Smooth muscle cell (in vitro differentiated cells): Measurements from ENCODE around the gene AGAP3. TPM values are rescaled to one million over a fixed set of nuclear protein-coding genes. Genes with fewer than 3 reads are reported as not detected.

ENCODE experiments used
- DNase-seq: peaks from one replicate; lab custom pipeline; 2025; ENCODE audit not compliant: unreplicated experiment; lab: John Stamatoyannopoulos, UW
- H2AFZ ChIP-seq: fragments of 200-600 bp; sonication (generic); 2 replicates; pipeline ENCODE4 v1.6.0; 2016; ENCODE audit warnings: antibody characterized with exemption, low read depth, mild to moderate bottlenecking
- H3F3A ChIP-seq: fragments of 200-600 bp; sonication (generic); 2 replicates; pipeline ENCODE4 v1.6.0; 2017; ENCODE audit warnings: antibody characterized with exemption, low read depth
- H3K27ac ChIP-seq: fragments of 200-600 bp; sonication (generic); 2 replicates; pipeline ENCODE4 v1.5.1; 2016; ENCODE audit warnings: low read depth, mild to moderate bottlenecking
- H3K27me3 ChIP-seq: fragments of 200-600 bp; sonication (generic); 2 replicates; pipeline ENCODE4 v1.6.1; 2016; ENCODE audit warnings: low read depth, mild to moderate bottlenecking
- H3K36me3 ChIP-seq: fragments of 200-600 bp; sonication (generic); 2 replicates; pipeline ENCODE4 v1.5.1; 2016; ENCODE audit warnings: low read depth
- H3K4me1 ChIP-seq: fragments of 200-600 bp; sonication (generic); 2 replicates; pipeline ENCODE4 v1.5.1; 2016; ENCODE audit warnings: low read depth
- H3K4me2 ChIP-seq: fragments of 200-600 bp; sonication (generic); 2 replicates; pipeline ENCODE4 v1.6.0; 2016; ENCODE audit warnings: mild to moderate bottlenecking
- H3K4me3 ChIP-seq: fragments of 200-600 bp; sonication (generic); 2 replicates; pipeline ENCODE4 v1.5.1; 2016; ENCODE audit warnings: mild to moderate bottlenecking
- H3K79me2 ChIP-seq: fragments of 200-600 bp; sonication (generic); 2 replicates; pipeline ENCODE4 v1.6.0; 2016; ENCODE audit warnings: low read depth, mild to moderate bottlenecking
- H3K9ac ChIP-seq: fragments of 200-600 bp; sonication (generic); 2 replicates; pipeline ENCODE4 v1.6.0; 2016; ENCODE audit warnings: low read depth
- H3K9me3 ChIP-seq: fragments of 200-600 bp; sonication (generic); replicated peaks from 2 replicates; pipeline ENCODE4 v1.5.1; 2016; ENCODE audit warnings: low read depth
- H4K20me1 ChIP-seq: fragments of 200-600 bp; sonication (generic); 2 replicates; pipeline ENCODE4 v1.6.0; 2016; ENCODE audit warnings: low read depth
- WGBS: methylation state at CpG from one replicate; pipeline ENCODE4 v1.1.7; 2016; ENCODE audit warnings: low lambda C conversion rate; 5-methylcytosine and 5-hydroxymethylcytosine counted together
- polyA plus RNA-seq: library from polyadenylated mRNA; unstranded; fragments of >200 nt; fragmentation: Nextera tagmentation; extraction: Ambion mirVana; gene quantifications from 2 replicates; pipeline ENCODE4 v1.2.1, GENCODE V29; 2016
- total RNA-seq: library from RNA; depleted of rRNA; stranded (reverse); fragments of >200 nt; gene quantifications from 2 replicates; pipeline ENCODE4 v1.2.3, GENCODE V29; 2014
- TF ChIP-seq, protein P1 (sequence below): fragments of 200-600 bp; sonication (generic); IDR thresholded peaks from 2 replicates; pipeline ENCODE4 v1.5.1; 2017; ENCODE audit warnings: borderline replicate concordance, mild to moderate bottlenecking, antibody characterized with exemption; ENCODE audit not compliant: insufficient read depth, poor library complexity, severe bottlenecking

AGAP3 gene
- total and polyA plus RNA-seq, 2 experiments from 2014 or later: 29.8 to 51.4 TPM

DNA sequence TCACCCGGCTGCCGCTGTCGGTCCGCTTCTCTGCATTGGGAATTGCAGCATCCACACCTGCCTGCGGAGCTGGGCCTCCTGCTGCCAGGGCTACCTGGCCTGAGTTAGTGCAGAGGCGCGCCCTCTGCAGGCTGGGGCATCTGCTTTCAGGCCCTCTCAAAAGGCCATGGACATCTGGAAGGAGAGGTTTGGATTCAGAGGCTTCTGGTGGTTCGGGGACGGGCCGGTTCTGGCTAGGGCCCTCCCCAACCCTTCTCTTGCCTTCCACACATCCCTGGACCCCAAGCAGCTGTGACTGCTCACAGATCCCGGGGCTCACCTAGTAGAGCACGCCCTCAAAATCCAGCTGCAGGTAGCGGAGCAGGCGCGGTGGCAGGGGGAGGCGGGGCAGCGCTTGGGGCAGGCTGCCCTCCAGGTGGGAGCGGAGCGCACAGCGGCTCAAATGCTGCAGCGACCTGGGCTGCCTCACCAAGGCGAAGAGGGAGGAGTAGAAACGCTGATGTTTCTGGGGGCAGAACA lies 89.6 kb downstream of the AGAP3 start:
- TF ChIP-seq, protein P1, sequence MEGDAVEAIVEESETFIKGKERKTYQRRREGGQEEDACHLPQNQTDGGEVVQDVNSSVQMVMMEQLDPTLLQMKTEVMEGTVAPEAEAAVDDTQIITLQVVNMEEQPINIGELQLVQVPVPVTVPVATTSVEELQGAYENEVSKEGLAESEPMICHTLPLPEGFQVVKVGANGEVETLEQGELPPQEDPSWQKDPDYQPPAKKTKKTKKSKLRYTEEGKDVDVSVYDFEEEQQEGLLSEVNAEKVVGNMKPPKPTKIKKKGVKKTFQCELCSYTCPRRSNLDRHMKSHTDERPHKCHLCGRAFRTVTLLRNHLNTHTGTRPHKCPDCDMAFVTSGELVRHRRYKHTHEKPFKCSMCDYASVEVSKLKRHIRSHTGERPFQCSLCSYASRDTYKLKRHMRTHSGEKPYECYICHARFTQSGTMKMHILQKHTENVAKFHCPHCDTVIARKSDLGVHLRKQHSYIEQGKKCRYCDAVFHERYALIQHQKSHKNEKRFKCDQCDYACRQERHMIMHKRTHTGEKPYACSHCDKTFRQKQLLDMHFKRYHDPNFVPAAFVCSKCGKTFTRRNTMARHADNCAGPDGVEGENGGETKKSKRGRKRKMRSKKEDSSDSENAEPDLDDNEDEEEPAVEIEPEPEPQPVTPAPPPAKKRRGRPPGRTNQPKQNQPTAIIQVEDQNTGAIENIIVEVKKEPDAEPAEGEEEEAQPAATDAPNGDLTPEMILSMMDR: no peak
- Histone ChIP-seq H3K4me3 (no peak overlapping the region), H3K9me3 (no peaks in the 10 kb centered on the region), H3K27me3 (peaks cover 45% of the 10 kb centered on the region), H3K79me2 (no peaks in the 10 kb centered on the region), H3F3A (no peaks in the 10 kb centered on the region), H3K4me1 (no peaks in the 10 kb centered on the region), H3K27ac (no peak overlapping the region), H2AFZ (no peak overlapping the region), H3K4me2 (no peak overlapping the region), H3K9ac (no peak overlapping the region), H4K20me1 (no peaks in the 10 kb centered on the region), H3K36me3 (no peaks in the 10 kb centered on the region)
- no peak for DNase-seq
- 67% methylated on average over 23 of the region's 23 CpGs for WGBS

DNA sequence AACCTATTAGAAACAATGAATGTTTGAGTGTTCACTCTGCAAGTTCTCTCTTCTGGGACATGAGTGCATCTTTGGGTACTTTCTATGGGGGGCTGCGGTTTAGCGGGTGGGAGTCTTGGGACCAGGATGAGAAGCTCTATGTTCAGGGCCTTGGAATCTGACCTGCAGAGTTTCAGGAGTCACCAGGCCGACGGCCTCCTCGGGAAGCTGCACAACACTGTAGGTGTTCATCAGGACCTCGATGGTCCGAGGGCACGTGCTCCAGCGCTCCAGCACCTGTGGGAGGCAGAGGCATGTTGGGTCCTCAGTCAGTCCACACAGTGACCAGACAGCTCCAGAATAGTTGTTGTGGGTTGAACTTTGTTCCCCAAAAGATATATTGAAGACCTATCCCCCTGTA lies 90.1 kb downstream of the AGAP3 start:
- no peaks in the 10 kb centered on the region for H3K36me3 ChIP-seq
- no peak overlapping the region for H3K4me2 ChIP-seq
- no peaks in the 10 kb centered on the region for H3K4me1 ChIP-seq
- no peaks in the 10 kb centered on the region for H3K79me2 ChIP-seq
- H3K9ac ChIP-seq: no peak overlapping the region
- peaks cover 41% of the 10 kb centered on the region for H3K27me3 ChIP-seq
- TF ChIP-seq, protein P1: no peak
- H4K20me1 ChIP-seq: no peaks in the 10 kb centered on the region
- H3F3A ChIP-seq: no peaks in the 10 kb centered on the region
- H3K27ac ChIP-seq: no peak overlapping the region
- no peak overlapping the region for H3K4me3 ChIP-seq
- 93% methylated on average over 9 of the region's 9 CpGs for WGBS
- no peaks in the 10 kb centered on the region for H3K9me3 ChIP-seq
- H2AFZ ChIP-seq: no peak overlapping the region
- no peak for DNase-seq

DNA sequence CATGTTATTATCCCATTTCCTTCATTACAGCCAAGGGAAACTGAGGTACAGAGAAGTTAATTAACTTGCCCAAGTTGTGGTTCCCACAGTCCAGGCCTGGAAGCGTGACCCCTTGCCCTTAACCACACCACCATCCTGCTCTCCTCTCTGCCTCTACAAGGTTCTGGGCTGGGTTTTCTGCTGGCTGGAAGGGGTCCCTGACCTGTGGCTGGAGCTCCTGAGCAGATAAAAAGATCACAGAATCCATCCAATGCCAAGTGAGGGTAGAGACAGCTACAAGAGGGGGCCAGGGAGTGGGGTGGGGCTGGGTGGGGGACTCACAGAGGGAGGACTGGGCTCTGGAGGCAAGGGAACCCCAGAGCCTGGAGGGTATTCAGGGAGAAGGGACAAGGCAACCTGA lies 91.0 kb downstream of the AGAP3 start:
- H3K4me2 ChIP-seq: no peak overlapping the region
- no peaks in the 10 kb centered on the region for H4K20me1 ChIP-seq
- no peaks in the 10 kb centered on the region for H3K4me1 ChIP-seq
- no peaks in the 10 kb centered on the region for H3K36me3 ChIP-seq
- H3K9ac ChIP-seq: no peak overlapping the region
- H3K4me3 ChIP-seq: no peak overlapping the region
- H2AFZ ChIP-seq: no peak overlapping the region
- H3K27ac ChIP-seq: no peak overlapping the region
- no peaks in the 10 kb centered on the region for H3F3A ChIP-seq
- no peak for DNase-seq
- no peaks in the 10 kb centered on the region for H3K79me2 ChIP-seq
- WGBS: 95% methylated on average over 1 of the region's 1 CpG
- H3K9me3 ChIP-seq: no peaks in the 10 kb centered on the region
- peaks cover 39% of the 10 kb centered on the region for H3K27me3 ChIP-seq
- TF ChIP-seq, protein P1: no peak

DNA sequence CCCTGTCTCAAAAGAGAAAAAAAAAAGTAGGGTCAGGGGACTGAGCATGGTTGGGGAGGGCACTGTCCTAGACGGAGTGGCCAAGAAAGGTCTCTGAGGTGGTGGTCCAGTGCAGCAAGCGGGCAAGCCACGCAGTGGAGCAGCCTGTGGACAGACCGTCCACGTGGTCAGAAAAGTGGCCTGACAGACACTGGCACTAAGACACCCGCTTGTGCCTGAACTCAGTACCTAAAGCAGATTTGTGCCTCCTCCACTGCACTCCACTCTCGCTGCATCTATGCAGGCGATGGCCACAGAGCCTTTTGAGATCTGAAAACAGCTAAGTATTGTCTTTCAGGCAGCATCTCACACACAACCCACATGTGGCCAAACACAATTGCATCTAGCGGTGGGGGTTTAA lies 92.0 kb downstream of the AGAP3 start:
- Histone ChIP-seq H4K20me1 (no peaks in the 10 kb centered on the region), H2AFZ (no peak overlapping the region), H3K9ac (no peak overlapping the region), H3K27me3 (peaks cover 39% of the 10 kb centered on the region), H3K4me2 (no peak overlapping the region), H3F3A (no peaks in the 10 kb centered on the region), H3K9me3 (no peaks in the 10 kb centered on the region), H3K4me1 (no peaks in the 10 kb centered on the region), H3K79me2 (no peaks in the 10 kb centered on the region), H3K4me3 (no peak overlapping the region), H3K27ac (no peak overlapping the region), H3K36me3 (no peaks in the 10 kb centered on the region)
- TF ChIP-seq, protein P1: no peak
- 88% methylated on average over 9 of the region's 9 CpGs for WGBS
- DNase-seq: no peak
